ENCODE data around the gene GMDS. TPM values are rescaled to one million over a fixed set of nuclear protein-coding genes. Genes with fewer than 3 reads are reported as not detected.

GMDS gene
- total RNA-seq, 6 experiments from 2014 or later, result 13.2 to 18.0 (median 14.7) TPM

DNA sequence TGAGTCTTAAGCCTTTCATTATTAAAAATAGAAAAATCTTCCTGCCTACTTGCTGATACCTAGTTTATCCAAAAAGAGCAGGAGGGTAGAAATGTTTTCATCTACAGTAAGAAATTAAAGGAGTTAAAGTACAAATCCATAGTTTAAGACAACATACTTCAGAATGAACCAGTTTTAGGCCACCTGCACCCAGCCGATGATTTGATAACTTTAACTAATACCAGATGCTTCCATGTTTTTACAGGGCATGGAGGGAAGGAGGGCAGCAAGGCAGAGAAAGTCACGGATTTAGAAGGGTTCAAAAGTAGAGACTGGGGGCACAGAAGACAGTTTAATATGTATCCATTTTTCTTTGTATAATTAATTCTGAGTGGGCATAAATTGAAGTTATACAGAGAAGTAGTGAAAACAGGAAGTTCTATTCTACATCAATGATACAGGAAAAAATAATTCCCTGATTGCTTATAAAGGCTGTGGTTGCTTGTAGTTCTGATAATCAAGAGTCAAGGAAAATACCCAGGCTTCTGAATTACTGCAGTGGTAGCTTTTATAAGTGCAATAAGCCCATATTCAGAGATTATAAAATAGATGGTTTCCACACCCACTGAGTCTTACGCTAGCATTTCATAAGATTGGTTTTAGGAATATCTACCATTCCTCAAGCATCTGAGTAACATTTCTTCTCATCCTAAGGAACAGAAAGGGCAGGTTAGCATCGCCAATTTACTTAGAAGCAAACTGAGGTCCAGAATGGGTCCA lies 72.0 kb downstream of the GMDS start:
- no peak overlapping the region for H3K4me3 Mint-ChIP-seq
- H3K9me3 Mint-ChIP-seq, result peaks cover 9% of the 10 kb centered on the region; the same call in 1 of the 2 replicates
- no peaks in the 10 kb centered on the region for H3K27me3 Mint-ChIP-seq (ENCODE audit: insufficient read depth)
- TF ChIP-seq, protein P1, sequence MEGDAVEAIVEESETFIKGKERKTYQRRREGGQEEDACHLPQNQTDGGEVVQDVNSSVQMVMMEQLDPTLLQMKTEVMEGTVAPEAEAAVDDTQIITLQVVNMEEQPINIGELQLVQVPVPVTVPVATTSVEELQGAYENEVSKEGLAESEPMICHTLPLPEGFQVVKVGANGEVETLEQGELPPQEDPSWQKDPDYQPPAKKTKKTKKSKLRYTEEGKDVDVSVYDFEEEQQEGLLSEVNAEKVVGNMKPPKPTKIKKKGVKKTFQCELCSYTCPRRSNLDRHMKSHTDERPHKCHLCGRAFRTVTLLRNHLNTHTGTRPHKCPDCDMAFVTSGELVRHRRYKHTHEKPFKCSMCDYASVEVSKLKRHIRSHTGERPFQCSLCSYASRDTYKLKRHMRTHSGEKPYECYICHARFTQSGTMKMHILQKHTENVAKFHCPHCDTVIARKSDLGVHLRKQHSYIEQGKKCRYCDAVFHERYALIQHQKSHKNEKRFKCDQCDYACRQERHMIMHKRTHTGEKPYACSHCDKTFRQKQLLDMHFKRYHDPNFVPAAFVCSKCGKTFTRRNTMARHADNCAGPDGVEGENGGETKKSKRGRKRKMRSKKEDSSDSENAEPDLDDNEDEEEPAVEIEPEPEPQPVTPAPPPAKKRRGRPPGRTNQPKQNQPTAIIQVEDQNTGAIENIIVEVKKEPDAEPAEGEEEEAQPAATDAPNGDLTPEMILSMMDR (IDR thresholded peaks at IDR 0.05), result no peak
- peaks cover 6% of the 10 kb centered on the region for H3K4me1 Mint-ChIP-seq (ENCODE audit: low read depth)
- H3K27ac Mint-ChIP-seq, result no peak overlapping the region
- H3K36me3 Mint-ChIP-seq (ENCODE audit: low read depth), result peaks cover 11% of the 10 kb centered on the region
- no peak for DNase-seq

GRCh38 chr6:2171728-2172127 lies 73.7 kb downstream of the GMDS start:
- Mint-ChIP-seq H3K27me3 (ENCODE audit: insufficient read depth) (no peaks in the 10 kb centered on the region; the same call in 1 of the 2 replicates), H3K36me3 (ENCODE audit: low read depth) (no peaks in the 10 kb centered on the region), H3K27ac (no peak overlapping the region), H3K4me3 (no peak overlapping the region), H3K4me1 (ENCODE audit: low read depth) (peaks cover 6% of the 10 kb centered on the region), H3K9me3 (no peaks in the 10 kb centered on the region; the same call in 1 of the 2 replicates)
- DNase-seq, result no peak
- TF ChIP-seq, protein P1 (IDR thresholded peaks at IDR 0.05), result no peak

DNA sequence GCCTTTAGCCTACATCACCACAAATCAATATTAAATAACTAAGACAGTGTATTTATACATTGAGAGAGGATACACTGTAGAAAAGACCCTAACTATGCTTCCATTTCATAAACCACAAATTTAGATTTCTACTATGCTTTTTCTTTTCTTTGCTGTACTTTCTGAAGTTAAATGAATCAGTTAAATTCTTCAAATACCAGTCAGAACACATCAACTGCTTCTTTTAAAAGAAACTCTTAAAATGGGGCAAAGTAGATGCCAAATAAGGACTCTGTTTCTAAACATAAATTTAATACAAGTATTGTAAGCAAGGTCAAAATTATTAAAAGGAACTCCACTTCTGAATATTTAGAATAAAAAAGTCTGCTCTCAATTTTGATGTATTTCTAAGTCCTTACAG lies 76.9 kb downstream of the GMDS start:
- TF ChIP-seq, protein P1 (IDR thresholded peaks at IDR 0.05), result no peak
- no peaks in the 10 kb centered on the region; the same call in 1 of the 2 replicates for H3K9me3 Mint-ChIP-seq
- no peaks in the 10 kb centered on the region; the same call in 1 of the 2 replicates for H3K27me3 Mint-ChIP-seq (ENCODE audit: insufficient read depth)
- H3K4me1 Mint-ChIP-seq (ENCODE audit: low read depth), result peaks cover 5% of the 10 kb centered on the region
- peak overlapping the region; percentile 67 for H3K27ac Mint-ChIP-seq
- DNase-seq, result peak; percentile 11
- no peak overlapping the region for H3K4me3 Mint-ChIP-seq
- H3K36me3 Mint-ChIP-seq (ENCODE audit: low read depth), result no peaks in the 10 kb centered on the region

DNA sequence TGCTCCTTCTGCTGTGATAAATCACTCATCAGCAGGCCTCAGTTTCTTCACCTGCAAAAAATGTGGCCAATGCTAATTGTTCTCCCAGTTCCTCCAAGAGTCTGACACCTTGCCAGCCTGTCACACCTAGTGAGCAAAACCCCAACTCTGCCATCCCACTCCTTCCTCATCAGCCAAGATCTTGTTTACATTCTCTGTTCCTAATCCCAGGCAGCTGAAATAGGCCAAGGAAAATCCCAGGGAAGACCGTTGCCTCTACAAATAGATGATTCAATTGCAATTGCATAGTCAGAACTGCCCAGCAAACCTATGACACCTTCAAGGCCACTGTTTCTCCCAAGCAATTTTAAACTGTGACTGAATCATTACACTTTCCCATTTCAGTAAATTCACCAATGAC lies 78.7 kb downstream of the GMDS start:
- DNase-seq, result no peak

DNA sequence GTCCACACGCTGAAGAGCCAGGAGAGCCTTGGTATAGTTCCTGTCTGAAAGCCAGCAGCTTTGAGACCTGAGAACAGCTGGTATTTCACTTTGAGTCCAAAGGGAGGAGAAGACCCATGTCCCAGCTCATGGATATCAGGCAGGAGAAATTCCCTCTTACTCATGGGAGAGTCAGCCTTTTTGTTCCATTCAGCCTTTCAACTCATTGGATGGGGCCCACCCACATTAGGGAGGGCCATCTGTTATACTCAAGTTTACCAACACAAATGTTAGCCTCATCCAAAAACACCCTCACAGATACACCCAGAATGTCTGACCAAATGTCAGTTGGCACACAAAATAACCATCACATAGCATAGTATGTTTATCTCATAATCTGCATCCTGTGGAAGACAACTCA lies 80.1 kb downstream of the GMDS start:
- Mint-ChIP-seq H3K27me3 (ENCODE audit: insufficient read depth) (no peaks in the 10 kb centered on the region; the same call in 1 of the 2 replicates), H3K4me1 (ENCODE audit: low read depth) (peaks cover 22% of the 10 kb centered on the region), H3K36me3 (ENCODE audit: low read depth) (no peaks in the 10 kb centered on the region), H3K9me3 (no peaks in the 10 kb centered on the region; the same call in 1 of the 2 replicates), H3K4me3 (no peak overlapping the region), H3K27ac (no peak overlapping the region)
- DNase-seq, result no peak
- TF ChIP-seq, protein P1 (IDR thresholded peaks at IDR 0.05), result no peak

More for the DNA sequence above, 78.7 kb downstream of the GMDS start:
- Mint-ChIP-seq H3K36me3 (ENCODE audit: low read depth) (no peaks in the 10 kb centered on the region), H3K4me1 (ENCODE audit: low read depth) (peaks cover 15% of the 10 kb centered on the region), H3K27ac (no peak overlapping the region), H3K4me3 (no peak overlapping the region), H3K9me3 (no peaks in the 10 kb centered on the region; the same call in 1 of the 2 replicates), H3K27me3 (ENCODE audit: insufficient read depth) (no peaks in the 10 kb centered on the region; the same call in 1 of the 2 replicates)
- TF ChIP-seq, protein P1 (IDR thresholded peaks at IDR 0.05), result no peak
